Measurements from ENCODE around the gene DPH2. TPM values are rescaled to one million over a fixed set of nuclear protein-coding genes. Genes with fewer than 3 reads are reported as not detected.
A peak's percentile ranks its signal among the peaks of the same experiment; 100 is the strongest.

DPH2 gene
- total RNA-seq, 2 donors from 2014 or later: 21.4 to 31.0 TPM

DNA sequence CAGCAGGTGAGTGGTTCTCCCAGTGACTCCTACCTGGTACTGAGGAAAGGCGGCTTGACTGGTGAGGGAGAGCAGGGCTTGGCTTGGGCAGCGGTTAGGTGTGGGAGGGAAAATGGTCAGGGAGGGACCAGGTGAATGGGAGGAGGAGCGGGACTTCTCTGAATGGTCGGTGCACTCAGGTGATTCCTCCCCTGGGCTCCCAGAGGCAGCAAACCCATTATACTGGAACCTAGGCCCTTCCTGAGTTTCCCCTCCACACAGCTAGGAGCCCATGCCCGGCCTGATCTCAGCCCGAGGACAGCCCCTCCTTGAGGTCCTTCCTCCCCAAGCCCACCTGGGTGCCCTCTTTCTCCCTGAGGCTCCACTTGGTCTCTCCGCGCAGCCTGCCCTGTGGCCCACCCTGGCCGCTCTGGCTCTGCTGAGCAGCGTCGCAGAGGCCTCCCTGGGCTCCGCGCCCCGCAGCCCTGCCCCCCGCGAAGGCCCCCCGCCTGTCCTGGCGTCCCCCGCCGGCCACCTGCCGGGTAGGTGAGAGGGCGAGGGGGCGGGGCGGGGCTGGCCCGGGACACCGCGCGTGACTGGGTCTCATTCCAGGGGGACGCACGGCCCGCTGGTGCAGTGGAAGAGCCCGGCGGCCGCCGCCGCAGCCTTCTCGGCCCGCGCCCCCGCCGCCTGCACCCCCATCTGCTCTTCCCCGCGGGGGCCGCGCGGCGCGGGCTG is 33.9 kb upstream of the DPH2 start:
- H3K4me3 Mint-ChIP-seq: peak overlapping the region; percentile 19 to 55
- peaks cover 29% of the 10 kb centered on the region for H3K27me3 Mint-ChIP-seq (ENCODE audit: low read depth)
- ATAC-seq (replicated peaks in 1 of 2) (peak in 1 of 2 donors; percentile 4), DNase-seq (no peak)
- peaks cover 16% of the 10 kb centered on the region for H3K4me1 Mint-ChIP-seq (ENCODE audit: low read depth)
- H3K27ac Mint-ChIP-seq: no peak overlapping the region
- no peaks in the 10 kb centered on the region for H3K9me3 Mint-ChIP-seq
- no peaks in the 10 kb centered on the region for H3K36me3 Mint-ChIP-seq (ENCODE audit: insufficient read depth in 2 of 2)

DNA sequence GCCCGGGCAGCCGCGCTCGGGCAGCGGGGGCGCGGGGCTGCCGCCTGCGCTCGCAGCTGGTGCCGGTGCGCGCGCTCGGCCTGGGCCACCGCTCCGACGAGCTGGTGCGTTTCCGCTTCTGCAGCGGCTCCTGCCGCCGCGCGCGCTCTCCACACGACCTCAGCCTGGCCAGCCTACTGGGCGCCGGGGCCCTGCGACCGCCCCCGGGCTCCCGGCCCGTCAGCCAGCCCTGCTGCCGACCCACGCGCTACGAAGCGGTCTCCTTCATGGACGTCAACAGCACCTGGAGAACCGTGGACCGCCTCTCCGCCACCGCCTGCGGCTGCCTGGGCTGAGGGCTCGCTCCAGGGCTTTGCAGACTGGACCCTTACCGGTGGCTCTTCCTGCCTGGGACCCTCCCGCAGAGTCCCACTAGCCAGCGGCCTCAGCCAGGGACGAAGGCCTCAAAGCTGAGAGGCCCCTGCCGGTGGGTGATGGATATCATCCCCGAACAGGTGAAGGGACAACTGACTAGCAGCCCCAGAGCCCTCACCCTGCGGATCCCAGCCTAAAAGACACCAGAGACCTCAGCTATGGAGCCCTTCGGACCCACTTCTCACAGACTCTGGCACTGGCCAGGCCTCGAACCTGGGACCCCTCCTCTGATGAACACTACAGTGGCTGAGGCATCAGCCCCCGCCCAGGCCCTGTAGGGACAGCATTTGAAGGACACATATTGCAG is 33.2 kb upstream of the DPH2 start:
- H3K36me3 Mint-ChIP-seq (ENCODE audit: insufficient read depth in 2 of 2): no peaks in the 10 kb centered on the region
- H3K4me3 Mint-ChIP-seq: peak overlapping the region; percentile 75 to 79
- peak; percentile 31 to 42 for ATAC-seq (replicated peaks in 1 of 2)
- peak; percentile 31 to 40 for DNase-seq
- peak overlapping the region; percentile 69 for H3K27ac Mint-ChIP-seq
- H3K9me3 Mint-ChIP-seq: no peaks in the 10 kb centered on the region
- peaks cover 29% of the 10 kb centered on the region for H3K27me3 Mint-ChIP-seq (ENCODE audit: low read depth)
- peaks cover 16% of the 10 kb centered on the region for H3K4me1 Mint-ChIP-seq (ENCODE audit: low read depth)

DNA sequence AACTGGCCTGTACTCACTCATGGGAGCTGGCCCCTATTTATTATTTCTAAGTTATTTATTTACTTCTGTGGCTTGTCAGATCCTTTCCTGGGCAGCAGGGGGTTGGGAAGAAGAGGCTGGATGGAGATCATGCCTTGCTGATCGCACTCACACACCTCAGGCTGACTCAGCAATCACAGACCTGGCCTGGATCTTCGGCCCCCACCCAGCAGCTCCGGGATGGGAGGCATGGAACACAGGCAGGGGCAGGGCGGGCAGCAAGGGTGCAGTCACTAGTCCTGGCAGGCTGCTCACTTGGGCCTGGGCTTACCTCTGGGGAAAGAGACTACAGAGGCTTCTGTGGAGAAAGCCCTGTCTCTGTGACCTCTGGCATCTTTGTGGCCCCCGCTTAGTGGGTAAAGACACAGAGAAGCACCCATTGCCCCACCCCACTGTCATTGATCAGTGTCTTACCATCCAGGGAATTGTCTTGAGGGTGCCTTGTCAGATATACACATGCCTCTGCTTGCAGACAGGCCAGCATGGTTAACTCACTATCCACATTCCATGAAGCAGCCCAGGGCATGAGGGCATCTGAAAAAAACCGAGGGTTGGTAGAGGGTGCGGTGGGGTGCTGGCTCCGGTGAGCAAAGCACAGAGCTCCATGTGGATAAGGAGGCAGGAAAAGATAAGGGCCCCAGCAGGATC is 32.5 kb upstream of the DPH2 start:
- Mint-ChIP-seq H3K36me3 (ENCODE audit: insufficient read depth in 2 of 2) (no peaks in the 10 kb centered on the region), H3K4me1 (ENCODE audit: low read depth) (peaks cover 16% of the 10 kb centered on the region), H3K4me3 (peak overlapping the region in 1 of 2 donors; percentile 10), H3K9me3 (no peaks in the 10 kb centered on the region), H3K27ac (no peak overlapping the region), H3K27me3 (ENCODE audit: low read depth) (peaks cover 28% of the 10 kb centered on the region)
- ATAC-seq (replicated peaks in 1 of 2) (no peak), DNase-seq (no peak)

DNA sequence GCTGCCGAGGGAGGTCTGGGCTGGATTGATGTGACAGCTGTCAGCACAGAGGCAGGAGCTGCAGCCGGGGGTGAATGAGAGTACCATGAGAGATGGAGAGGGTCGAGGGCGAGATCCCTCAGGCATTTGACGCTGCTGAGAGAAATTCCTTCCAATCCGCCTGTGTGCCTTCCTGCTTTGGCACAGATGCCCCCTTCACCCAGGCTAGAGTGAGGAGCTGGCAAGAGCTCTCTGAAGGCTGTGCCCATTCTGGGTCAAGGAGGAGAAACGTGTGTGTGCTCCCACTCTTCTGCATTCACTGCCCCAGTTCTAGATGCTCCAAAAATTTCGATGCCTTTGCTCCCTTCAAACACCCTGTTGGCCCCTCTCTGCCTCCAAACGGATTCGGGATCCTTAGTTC is 31.4 kb upstream of the DPH2 start:
- no peaks in the 10 kb centered on the region for H3K9me3 Mint-ChIP-seq
- no peak overlapping the region for H3K27ac Mint-ChIP-seq
- H3K4me1 Mint-ChIP-seq (ENCODE audit: low read depth): peaks cover 10% of the 10 kb centered on the region
- no peak overlapping the region for H3K4me3 Mint-ChIP-seq
- no peaks in the 10 kb centered on the region for H3K36me3 Mint-ChIP-seq (ENCODE audit: insufficient read depth in 2 of 2)
- ATAC-seq (replicated peaks in 1 of 2) (no peak), DNase-seq (no peak)
- peaks cover 18% of the 10 kb centered on the region for H3K27me3 Mint-ChIP-seq (ENCODE audit: low read depth)

DNA sequence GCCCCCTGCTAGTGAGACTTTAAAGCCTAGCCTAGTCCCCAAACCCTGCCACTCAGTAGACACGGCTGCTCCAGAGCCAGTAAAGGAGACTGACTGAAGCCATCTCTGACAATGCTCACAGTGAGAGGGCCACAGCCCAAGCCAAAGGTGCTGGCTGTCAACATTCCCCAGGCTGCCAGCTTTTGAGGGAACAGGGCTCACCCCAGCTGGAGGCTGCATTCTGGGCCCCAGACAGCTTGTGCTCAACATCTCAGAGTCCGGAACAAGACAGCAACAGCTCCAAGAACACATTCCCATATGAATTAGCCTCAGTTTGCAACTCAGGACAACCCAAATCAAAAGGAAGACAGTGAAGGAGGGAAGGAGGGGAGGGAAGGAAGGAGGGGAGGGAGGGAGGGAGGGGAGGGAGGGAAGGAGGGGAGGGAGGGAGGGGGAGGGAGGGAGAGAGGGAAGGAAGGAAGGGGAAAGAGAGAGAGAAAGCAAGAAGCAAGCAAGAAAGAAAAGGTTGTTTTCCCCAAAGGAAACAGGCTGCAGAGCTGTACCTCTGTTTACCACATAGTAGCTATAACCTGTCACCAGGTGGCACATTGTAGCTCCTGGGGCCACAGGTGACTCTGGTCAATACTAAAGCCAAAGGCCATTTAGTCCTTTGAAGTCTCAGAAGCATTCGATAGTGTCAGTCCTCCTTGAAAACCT is 30.8 kb upstream of the DPH2 start:
- DNase-seq (no peak), ATAC-seq (replicated peaks in 1 of 2) (no peak)
- Mint-ChIP-seq H3K9me3 (no peaks in the 10 kb centered on the region), H3K36me3 (ENCODE audit: insufficient read depth in 2 of 2) (no peaks in the 10 kb centered on the region), H3K27ac (no peak overlapping the region), H3K4me1 (ENCODE audit: low read depth) (peaks cover 7% of the 10 kb centered on the region), H3K4me3 (no peak overlapping the region), H3K27me3 (ENCODE audit: low read depth) (peaks cover 14% of the 10 kb centered on the region)

DNA sequence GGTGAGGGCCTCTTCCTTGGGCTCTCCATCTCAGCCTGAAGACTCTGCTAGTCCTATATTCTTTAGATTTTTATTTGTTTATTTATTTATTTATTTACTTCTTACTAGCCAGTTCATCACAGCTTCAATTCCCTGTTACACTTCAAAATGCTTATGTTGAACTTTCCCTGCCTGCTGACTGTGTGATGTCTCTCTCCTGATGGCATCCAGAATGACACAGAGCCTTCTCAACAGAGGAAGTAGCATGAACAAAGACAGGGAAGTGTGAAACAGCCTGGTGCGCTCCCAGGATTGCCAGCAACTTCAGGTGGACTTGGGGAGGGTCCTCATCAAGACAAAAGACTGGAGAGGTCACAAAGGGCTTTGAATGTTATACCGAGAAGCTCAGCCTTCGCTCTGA is 27.4 kb upstream of the DPH2 start:
- Mint-ChIP-seq H3K4me1 (ENCODE audit: low read depth) (peaks cover 22% of the 10 kb centered on the region), H3K27ac (no peak overlapping the region), H3K36me3 (ENCODE audit: insufficient read depth in 2 of 2) (peaks cover 0 to 2% of the 10 kb centered on the region in 2 donors), H3K4me3 (no peak overlapping the region), H3K27me3 (ENCODE audit: low read depth) (no peaks in the 10 kb centered on the region), H3K9me3 (no peaks in the 10 kb centered on the region)
- DNase-seq (no peak), ATAC-seq (replicated peaks in 1 of 2) (no peak)

DNA sequence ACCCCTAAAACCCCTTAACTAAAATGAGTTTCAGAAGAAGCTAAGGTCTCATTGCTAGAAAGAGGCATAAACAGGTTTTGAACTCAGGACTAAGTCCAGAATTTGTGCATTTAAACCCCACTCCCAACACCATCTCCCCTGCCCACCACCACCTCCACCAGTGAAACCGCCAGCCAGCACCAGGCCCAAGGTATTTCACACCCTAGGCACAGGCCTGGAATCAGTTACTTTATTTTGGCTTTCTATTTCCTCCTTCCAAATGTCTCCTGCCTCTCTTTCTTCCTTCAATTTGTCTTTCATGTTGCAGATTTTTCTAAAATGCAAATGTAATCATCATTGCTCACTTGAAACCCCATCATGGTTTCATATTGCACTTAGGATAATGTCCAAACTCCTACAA is 24.9 kb upstream of the DPH2 start:
- ATAC-seq (replicated peaks in 1 of 2): no peak
- H3K36me3 Mint-ChIP-seq (ENCODE audit: insufficient read depth in 2 of 2): peaks cover 0 to 2% of the 10 kb centered on the region in 2 donors

DNA sequence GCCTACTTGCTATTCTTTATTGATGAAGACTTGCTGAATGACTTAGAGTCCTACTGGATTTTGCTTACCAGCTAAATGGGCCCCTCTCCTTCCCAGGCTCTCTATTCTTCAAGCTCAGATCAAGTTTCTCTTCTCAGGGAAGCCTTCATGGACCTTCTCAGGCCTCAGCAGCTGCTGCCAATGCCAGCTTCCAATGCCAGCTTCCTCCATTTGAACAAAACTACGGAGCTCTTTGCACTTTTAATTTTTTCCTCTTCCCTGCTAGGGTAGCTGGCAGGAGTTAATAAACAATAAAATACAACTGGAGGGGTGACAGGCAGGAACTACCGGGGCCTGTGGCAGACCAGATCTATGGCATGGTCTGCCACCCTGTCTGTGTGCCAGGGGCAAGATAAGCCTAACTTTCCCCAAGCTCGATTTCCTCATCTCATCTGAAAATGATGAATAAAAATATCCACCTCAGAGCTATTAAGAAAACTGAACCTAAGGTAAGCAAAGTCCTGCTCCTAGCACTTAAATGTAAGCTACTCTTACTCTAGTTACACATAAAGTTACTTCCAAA is 24.1 kb upstream of the DPH2 start:
- no peaks in the 10 kb centered on the region for H3K9me3 Mint-ChIP-seq
- peaks cover 3 to 6% of the 10 kb centered on the region in 2 donors for H3K36me3 Mint-ChIP-seq (ENCODE audit: insufficient read depth in 2 of 2)
- no peaks in the 10 kb centered on the region for H3K27me3 Mint-ChIP-seq (ENCODE audit: low read depth)
- ATAC-seq (replicated peaks in 1 of 2) (no peak), DNase-seq (no peak)
- H3K4me3 Mint-ChIP-seq: peak overlapping the region; percentile 93 to 97
- H3K4me1 Mint-ChIP-seq (ENCODE audit: low read depth): peaks cover 52% of the 10 kb centered on the region
- peak overlapping the region; percentile 97 for H3K27ac Mint-ChIP-seq

More for the DNA sequence above, 24.9 kb upstream of the DPH2 start:
- Mint-ChIP-seq H3K9me3 (no peaks in the 10 kb centered on the region), H3K27ac (peak overlapping the region; percentile 75), H3K27me3 (ENCODE audit: low read depth) (no peaks in the 10 kb centered on the region), H3K4me1 (ENCODE audit: low read depth) (peaks cover 43% of the 10 kb centered on the region), H3K4me3 (peak overlapping the region; percentile 93 to 97)
- DNase-seq: no peak

DNA sequence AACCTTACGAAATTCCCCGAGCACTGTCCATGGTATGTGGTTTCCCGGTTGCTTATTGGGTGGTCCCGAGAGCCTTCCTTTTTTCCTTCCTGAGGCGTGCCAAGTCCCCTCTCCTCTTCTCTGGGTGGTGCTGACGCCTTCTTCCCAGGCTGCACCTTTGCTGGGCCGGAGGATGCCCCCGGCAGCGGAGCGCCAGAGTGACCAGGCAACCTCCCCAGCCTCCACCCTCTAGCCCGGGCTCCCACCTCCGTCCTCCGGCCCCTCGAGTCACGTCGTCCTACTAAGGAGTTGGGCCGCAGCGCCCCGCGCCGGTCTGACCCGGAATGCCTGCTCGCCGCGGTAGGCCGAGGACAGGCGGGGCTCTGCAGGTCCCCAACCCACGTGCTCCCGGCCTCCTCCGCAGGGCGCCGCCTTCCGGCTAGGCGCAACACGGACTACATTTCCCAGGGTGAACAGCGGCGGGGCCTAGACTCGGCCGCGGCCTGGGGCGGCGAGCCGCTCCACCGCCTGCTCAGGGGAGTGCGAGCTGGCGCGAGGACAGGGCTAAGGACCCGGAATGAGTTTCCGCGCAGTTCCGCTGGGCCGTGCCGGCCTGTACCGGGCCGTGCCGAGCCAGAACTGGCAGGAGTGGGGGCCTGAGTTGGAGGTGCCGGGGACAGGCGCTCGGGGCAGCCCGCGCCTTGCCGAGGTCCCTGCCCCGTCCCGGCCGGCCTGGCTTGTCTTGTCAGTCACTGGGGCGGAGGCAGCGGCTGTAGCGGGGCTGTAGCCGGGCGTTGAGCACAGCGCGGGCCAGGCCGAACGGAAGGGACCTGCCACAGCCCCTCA is 23.4 kb upstream of the DPH2 start, which contains the start of gene IPO13:
IPO13 (plus strand) TSS at position 715 of the 825 bp plus-strand sequence. CDS start 651 bp downstream, outside the sequence.
- peak within 1 kb of the TSS; percentile 93 to 97 for H3K4me3 Mint-ChIP-seq
- DNase-seq (peak; percentile 97 to 98), ATAC-seq (replicated peaks in 1 of 2) (peak; percentile 96)
- peaks cover 57% of the 10 kb centered on the region for H3K4me1 Mint-ChIP-seq (ENCODE audit: low read depth)
- H3K27ac Mint-ChIP-seq: peak within 1 kb of the TSS; percentile 97
- H3K27me3 Mint-ChIP-seq (ENCODE audit: low read depth): no peaks in the 10 kb centered on the region
- H3K9me3 Mint-ChIP-seq: no peaks in the 10 kb centered on the region
- H3K36me3 Mint-ChIP-seq (ENCODE audit: insufficient read depth in 2 of 2): peaks cover 3 to 6% of the 10 kb centered on the region in 2 donors

DNA sequence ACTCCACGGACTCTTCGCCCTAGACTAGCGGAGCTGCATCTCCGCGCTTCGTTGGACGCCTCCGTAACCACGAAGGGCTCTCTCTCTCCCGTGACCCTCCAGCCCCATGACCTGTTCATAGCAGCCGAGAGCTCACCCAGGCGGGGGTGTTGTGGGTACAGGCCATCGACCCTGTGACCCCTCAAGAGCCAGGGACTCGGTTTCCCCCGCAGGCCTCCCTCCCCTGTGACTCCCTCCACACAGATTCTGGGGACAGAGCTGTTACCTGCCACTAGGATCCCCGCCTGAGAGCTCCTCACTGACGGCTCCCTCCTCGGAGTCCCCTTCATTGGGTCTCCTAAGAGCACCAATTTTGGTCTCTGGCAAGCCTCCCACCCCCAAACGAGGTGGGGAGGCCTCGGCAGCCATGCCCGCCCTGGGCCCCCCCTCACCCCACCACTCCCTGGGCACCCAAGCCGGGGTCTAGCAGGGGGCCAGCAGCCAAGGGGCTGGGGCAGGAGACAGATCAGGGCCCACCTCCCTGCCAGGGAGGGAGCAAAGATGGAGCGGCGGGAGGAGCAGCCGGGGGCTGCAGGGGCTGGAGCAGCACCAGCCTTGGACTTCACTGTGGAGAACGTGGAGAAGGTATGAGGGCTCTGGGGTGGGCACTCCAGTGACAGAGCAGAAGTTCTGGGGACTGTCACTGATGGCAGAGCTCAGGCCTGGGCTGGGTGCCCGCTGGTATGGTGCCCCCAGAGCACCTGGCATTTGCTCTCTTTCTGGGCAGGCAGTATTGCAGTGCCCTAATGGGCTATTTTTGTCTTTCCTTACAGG is 22.5 kb upstream of the DPH2 start:
- no peak for ATAC-seq (replicated peaks in 1 of 2)
- peak overlapping the region; percentile 97 for H3K27ac Mint-ChIP-seq
- H3K36me3 Mint-ChIP-seq (ENCODE audit: insufficient read depth in 2 of 2): peaks cover 3 to 6% of the 10 kb centered on the region in 2 donors
- no peak for DNase-seq
- H3K9me3 Mint-ChIP-seq: no peaks in the 10 kb centered on the region
- H3K4me1 Mint-ChIP-seq (ENCODE audit: low read depth): peaks cover 59% of the 10 kb centered on the region
- no peaks in the 10 kb centered on the region for H3K27me3 Mint-ChIP-seq (ENCODE audit: low read depth)
- H3K4me3 Mint-ChIP-seq: peak overlapping the region; percentile 93 to 97

DNA sequence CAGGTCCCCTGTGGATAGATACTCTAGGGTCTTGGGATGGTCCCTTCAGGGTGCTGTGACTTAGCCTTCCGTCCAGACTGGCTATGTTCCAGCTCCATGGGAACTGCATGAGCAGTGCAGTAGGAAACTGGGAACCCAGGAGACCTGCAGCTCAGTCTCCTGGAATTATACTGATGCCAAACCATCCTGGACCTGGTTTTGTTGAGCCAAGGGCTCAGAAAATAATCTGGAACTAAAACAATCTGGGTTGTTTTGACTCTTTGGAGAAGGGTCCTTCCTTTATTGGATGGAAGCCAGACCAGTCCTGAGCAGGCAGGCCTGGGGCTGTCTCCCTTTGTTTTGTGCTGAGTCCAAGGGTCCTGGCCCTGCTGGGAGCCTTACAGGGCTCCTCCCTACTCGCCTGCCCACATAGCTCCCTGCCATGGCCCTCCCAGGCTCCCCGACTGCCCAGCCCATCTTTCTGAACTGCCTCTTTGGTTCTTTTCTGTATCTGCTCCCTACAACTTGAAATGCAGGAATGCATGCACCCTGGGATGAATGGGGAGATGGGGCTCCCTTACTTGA is 21.9 kb upstream of the DPH2 start:
- no peak overlapping the region for H3K27ac Mint-ChIP-seq
- DNase-seq (no peak), ATAC-seq (replicated peaks in 1 of 2) (no peak)
- H3K9me3 Mint-ChIP-seq: no peaks in the 10 kb centered on the region
- H3K27me3 Mint-ChIP-seq (ENCODE audit: low read depth): no peaks in the 10 kb centered on the region
- H3K4me1 Mint-ChIP-seq (ENCODE audit: low read depth): peaks cover 59% of the 10 kb centered on the region
- peaks cover 3 to 6% of the 10 kb centered on the region in 2 donors for H3K36me3 Mint-ChIP-seq (ENCODE audit: insufficient read depth in 2 of 2)
- H3K4me3 Mint-ChIP-seq: peak overlapping the region; percentile 93 to 97

Measured in activated T-cell treated with anti-CD3 and anti-CD28 coated beads, Interleukin-2, amount 50 U/mL, for 72 hours (primary cell).